GM18520 (cell line): ENCODE measurements around the gene DNAJC6.

Experiments used
- ATAC-seq: cut with Tn5 transposase; IDR thresholded peaks from one replicate; pipeline ENCODE4 v1.9.1; 2021; ENCODE audit not compliant: unreplicated experiment

DNAJC6 gene

DNA sequence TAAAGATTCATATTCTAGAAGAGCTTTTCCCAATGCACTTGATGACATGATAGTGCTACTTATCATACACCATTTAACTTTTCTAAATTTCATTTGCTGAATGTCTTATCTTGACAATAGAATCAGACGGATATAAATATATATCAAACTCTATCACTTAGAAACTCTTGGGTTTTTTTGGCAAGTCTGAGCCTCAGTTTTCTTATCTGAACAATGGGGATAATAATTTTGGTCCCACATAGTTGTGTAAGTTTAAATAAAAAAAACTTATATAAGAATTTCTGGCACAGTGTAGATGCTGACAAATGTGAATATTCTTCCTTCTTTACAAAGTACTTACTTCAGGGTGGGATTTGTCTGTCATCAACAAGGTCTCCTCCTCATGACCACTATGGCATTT is 89.7 kb downstream of the DNAJC6 start:
- no peak for ATAC-seq

DNA sequence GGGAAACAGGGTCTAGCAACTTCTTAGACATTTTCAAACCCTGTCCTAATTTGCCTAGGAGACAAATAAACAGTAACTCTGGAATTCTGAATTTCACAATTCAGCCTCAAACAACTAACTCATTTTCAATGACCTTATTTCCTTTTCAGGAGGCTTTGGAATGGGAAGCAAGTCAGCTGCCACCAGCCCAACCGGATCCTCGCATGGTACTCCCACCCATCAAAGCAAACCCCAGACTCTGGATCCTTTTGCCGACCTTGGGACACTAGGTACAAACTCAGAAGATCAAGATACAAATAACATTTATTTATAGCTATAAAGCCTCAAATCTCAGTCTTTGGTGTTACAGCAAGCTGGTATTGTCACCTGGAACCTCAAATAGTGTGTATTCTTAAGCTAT is 92.3 kb downstream of the DNAJC6 start:
- no peak for ATAC-seq

DNA sequence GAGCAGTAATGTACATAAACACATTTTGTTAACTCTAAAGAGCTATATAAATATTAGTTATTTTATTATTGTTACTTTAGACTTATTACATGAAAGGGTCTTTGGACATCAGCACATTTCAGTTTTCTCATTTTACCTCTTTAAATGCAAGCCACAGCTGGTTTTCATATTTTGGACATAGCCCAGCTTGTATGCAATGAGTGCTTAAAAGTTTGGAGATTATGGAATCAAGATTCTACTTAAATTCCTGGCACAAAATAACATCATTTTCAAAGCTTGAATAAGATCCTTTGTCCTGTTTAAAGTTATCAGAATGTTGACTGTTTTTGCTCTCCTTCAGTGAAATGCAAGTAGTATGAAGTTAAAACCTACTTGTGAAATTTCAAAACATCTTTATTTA is 95.6 kb downstream of the DNAJC6 start:
- ATAC-seq = no peak

DNA sequence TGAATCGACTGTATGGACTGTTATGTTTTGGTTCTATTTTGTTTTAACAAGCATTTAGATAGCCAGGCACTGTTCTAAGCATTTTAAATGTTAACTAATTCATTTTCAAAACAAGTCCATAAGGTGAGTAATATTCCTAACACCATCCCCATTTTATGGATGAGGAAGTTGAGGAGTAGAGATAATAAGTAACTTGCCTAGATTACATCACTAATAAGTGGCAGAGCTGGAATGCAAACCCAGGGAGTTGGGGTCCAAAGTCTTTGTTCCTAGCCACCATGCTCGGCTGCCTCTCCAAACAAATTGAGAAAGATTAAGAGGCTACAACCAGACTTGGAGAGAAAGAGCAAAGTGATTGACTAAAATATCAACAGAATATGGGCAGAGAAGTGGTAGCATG is 98.5 kb downstream of the DNAJC6 start:
- no peak for ATAC-seq

DNA sequence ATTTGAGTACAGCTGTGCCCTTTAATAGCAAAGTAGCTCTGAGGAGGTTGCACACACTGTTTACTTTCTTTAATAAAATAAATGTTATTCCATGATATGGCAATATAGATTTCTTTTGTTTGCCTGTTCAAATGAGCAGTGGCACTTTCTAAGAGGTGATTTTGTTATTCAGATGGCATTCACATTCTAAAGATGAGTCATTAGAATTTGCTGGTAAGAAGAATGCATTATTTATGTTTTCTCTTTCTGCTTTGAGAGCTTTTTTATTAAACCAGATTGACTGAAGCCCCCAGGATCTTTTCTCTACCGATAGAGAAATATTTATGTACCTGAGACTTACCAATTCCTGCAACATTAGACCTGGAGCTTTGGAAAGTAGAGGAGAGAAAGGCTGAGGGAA is 100.0 kb downstream of the DNAJC6 start:
- ATAC-seq = no peak

DNA sequence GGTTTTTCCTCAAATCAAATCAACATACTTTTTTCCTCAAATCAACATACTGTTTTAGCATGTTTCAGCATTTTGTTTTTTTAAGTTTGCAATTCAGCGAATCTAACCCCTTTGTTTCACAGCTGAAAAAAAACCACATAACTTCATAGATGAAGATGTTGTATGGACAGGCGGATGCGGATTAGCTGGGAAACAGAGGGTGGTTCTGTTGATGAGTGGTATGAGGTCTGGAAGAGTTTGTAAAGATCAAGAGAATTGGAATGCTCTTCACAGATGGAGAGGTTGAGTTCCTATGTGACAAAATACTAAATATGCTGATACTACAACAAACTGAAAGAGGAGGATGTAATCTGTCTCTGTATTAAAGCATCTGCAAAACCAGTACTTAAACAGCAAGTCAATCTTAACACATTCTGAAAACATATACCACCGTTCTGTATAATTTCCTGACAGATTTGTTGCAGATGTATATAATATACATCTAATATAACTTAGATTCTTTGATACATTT is 100.5 kb downstream of the DNAJC6 start:
- ATAC-seq = no peak

DNA sequence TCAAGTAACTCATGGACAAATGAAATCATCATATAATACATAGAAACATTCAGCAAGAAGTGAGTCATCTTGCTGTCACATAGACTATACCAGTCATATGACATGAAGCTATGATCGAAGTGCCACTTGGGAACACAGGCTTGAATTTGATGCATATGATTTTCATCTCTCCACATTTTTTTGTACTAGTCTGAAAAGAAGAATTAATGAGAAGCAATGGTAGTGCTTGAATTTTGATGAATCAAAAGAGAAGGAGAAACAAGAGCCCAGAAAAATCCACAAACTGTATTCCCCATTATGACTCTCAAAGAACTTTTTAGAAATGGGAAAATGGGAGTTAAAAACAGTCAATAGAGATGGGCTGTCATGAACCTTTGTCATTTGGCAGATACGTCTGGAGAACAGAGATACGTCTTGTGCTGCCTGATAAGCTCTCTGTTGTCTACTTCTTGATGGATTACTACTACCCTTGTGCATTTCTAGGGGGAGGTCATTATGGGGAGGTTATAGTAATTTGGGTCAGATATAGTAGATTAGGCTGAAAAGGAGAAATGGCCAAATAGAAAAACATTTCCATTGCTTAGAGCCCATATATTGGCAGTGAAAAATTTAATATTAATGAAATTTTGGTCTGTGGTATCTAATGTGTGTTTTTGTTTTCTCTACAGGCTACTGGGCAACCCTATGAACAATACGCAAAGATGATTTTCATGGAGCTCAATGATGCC is 103.1 kb downstream of the DNAJC6 start:
- no peak for ATAC-seq

DNA sequence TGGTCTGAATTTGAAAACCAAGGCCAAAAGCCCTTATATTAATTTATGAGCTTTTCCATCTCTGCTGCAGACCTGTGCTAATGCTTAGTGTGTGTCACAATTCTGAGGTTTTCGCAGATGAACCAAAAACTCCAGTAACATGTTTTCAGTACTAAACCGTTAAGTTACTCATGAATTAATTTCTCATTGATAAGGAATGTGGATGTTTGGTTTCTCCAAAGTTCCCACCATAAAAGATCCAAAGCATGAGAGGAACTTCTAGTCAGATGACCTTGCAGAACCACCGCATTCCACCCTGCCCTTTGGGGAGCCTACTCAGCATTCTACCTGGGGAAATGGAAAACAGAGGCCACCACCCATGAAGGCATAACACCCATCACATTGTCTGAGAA is 103.6 kb downstream of the DNAJC6 start:
- ATAC-seq = no peak

DNA sequence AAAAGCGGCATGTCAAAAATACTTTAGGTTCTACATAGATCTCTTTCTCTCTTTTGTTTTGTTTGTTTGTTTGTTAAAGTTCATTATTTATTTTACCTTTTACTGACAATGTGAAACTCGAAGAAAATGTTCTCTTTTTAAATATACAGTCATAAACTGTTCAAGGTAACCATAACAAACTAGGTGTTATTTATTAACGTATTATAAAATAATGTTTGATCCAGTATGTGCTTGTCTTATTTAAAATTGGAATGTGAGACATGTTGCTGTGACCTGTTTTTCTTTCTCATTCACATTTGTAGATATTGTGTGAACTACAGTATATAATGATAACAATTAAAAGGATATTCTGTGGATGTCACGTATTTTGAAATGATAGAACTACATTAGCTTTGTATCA is 105.2 kb downstream of the DNAJC6 start:
- ATAC-seq = no peak

DNA sequence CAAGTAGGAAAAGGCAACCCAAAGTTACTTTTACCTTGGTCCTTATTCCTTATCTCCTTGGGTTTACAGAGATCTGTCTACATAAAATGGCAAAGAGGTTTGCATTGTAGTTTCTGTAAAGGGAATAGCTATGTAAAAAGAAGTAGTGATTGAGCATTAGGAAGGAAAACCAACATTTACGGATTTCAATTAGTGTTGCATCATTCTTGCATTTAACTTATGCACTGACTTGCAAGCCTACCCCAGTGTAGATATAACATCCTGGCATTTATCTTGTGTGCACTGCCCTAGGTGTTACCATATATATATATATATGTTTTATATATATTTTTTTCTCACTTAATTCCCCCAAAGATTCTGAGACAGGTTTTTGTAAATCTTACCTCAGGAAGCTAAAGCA is 107.4 kb downstream of the DNAJC6 start:
- ATAC-seq = no peak

DNA sequence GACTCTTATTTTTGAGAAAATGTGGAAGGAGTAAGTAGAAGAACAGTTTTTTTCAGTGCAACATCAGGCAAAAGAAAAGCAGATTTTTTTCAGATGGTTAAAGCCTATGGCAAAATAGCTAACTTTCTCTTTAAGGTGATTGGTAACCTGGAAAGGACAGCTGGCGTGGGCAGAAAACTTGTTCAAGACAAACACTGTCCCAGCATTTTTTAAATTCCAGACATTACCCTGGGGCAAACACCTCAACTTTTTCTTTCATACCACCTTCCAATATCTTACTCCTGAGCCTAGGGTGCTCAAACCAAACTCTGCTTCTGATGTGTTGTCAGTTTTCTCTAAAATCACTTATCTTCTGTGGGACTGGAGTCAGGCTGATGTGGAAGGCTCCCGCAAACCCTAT is 108.4 kb downstream of the DNAJC6 start:
- ATAC-seq = no peak

DNA sequence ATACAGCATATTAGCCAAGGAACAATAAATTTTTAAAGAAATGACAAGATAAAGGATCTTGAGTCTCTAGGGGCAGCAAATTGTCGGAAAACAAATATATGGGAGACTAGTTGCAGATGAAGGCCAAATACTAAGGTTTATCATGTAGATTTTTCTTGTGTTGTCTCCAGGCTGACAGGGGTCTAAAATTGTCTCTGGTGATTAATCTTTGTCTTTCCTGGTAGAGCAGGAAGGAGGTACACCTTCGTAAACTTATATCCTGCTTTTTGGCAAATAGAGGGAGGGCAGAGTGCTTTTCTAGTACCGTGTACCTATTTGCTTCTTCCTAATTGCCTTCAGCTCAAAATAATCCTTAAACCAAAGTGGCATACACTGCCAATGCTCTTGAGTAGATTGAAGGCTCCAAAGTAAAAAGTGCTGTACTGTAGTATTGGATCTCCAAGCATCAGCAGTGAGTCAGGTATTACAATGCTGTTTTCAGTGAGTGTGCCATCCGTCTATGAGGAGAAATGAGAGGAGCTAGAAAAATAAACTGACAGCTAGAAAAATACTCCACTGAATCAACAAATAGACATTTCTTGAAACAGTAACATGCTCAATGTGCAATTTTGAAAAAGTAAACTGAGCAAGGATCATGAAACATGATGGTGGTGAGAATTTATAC is 109.3 kb downstream of the DNAJC6 start:
- no peak for ATAC-seq

DNA sequence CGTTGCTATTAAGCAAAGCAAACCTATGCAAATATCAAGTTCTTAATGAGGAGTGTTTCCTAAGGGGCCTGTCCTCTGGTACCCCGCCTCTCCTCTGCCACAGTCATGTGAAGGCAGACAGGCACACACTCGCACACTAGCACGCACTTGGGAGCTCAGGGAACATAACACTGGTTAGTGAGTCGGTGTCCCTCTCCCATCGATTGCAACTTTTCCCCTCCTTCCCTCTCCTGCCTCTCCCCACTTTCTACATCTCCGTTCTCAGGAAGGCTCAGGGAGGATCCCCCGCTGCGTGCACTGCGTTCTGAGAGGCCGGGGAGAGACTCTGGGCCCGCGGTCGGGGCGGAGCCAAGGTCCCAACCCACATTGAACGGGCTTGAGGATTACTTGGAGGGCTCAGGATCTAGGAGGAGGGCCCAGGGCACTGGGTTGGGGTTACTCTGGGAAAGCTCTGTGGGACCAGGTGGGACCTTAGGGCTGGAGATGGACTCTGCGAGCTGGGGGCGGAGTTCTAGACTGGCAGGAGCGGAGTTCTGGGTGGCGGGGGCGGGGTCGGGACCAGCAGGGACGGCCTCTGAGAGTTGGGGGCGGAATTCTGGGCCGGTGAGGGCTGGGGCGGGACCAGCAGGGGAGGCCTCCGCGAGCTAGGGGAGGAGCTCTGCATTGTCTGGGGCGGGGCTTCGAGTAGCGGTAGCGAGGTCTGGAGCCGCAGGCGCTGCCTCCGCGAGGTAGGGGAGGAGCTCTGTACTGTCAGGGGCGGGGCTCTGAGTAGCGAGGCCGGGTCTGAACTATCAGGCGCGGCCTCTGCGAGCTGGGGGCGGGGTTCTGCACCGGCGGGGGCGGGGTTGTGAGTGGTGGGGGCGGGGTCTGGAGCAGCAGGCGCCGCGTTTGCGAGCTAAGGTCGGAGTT is 110.6 kb downstream of the DNAJC6 start:
- ATAC-seq = peak; percentile 82

DNA sequence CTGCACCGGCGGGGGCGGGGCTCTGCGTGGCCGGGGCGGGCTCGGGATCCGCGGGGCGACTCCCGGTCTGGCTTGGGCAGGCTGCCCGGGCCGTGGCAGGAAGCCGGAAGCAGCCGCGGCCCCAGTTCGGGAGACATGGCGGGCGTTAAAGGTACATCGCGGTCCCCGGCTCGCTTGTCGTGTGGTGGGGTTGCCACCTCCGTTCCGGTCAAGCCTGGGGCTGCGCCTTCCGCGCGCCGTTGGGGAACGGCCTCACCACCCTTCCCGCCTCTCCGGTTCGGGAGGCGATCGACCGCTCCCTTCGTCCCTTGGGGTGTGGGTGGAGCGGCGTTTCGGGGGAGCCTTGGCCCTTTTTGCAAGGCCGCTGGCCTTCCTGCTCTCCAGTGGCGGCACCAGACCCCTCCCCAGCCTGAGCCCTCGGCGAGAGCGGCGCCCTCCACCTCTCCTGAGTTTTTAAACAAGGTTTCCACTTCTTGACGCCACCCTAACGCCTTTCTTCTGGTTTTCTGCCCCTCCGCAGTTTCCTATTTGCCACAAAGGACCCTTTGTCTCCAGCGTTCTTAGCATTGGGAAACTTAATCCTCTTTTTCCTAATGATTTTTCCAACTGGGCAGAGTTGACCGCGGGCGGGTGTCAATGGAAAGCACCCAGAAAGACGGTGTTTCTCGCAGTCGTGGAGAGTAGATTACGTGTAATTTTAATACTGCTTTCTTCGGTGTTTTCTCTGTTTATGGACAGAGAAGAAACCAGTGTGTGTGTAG is 111.4 kb downstream of the DNAJC6 start, which contains the start of the genes LEPR and LEPROT:
Gene LEPR, plus strand, starts transcription at position 79 of the 761 bp plus-strand sequence. CDS start 144,898 bp downstream, outside the sequence.
Gene LEPROT, plus strand, starts transcription at position 79 of the 761 bp plus-strand sequence. Its CDS starts 57 bp downstream, at position 136.
- peak; percentile 31 for ATAC-seq

DNA sequence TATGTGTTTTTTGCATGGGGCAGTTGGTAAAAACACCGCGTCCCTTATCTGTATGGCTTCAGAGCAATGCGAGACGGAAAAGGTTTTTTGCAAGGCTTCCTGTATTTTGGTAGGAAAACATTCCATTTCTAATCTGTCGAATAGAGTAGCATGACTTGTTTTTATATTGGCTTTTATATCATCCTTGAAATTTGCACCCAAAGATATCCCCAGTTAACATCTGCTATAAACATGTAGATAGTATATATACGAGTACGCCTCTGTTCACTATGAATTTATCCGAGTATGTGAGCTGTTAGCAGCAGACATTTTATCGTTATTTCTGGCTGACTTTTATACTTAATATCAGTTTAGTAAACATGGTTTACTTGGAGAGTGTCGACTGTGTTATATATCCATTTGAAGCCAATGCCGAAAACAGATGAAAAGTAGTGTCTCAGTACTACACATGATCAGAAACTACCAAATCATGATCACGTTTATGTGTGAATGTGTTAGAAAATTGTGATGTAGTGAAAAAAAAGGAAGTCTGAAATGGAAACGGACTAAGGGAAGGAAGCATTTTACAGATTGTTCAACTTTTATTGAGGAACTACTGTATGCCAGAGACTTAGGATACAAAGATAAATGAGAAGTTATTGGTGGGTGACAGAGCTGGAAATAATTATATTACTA is 112.1 kb downstream of the DNAJC6 start:
- ATAC-seq = no peak

DNA sequence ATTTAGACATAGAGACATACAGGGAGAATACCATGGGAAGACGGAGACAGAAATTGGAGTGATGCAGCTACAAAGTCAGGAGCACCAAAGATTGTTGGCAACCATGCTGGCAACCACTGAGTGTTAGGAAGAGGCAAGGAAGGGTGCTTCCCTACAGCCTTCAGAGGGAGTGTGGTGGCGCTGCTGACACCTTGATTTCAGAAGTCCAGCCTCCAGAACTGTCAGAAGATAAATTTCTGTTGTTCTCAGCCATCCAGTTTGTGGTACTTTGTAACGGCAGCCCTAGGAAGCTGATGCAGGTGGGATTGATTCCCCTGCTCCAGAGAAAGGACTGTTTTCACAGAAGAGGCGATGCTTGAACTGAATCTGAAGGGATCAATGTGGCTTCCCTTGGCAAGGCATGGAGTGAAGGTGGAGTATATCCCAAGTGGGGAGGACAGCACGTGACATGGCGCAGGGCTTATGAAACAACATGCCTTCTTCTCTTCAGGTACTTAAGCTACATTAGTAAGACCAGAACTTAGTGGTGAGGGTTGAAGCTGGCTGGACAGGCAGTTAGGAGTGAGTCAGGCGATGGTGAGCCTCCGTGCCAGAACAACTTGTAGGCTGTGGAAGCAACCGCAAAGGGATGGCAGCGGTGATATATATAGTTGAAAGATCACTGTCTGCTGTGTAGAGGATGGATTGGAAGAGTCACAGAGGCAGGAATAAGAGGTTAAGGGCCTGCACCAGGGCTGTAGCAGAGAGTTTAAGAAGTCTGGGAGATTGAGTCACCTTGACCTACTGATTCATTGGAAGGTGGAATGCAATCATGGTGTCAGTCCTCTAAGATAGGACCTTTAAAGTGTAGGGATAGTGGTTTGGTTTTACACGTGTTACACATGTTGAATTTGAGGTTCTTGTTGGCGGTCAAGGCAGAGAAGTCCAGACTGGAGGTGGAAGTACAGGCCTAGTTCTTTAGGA is 113.2 kb downstream of the DNAJC6 start:
- ATAC-seq = no peak

DNA sequence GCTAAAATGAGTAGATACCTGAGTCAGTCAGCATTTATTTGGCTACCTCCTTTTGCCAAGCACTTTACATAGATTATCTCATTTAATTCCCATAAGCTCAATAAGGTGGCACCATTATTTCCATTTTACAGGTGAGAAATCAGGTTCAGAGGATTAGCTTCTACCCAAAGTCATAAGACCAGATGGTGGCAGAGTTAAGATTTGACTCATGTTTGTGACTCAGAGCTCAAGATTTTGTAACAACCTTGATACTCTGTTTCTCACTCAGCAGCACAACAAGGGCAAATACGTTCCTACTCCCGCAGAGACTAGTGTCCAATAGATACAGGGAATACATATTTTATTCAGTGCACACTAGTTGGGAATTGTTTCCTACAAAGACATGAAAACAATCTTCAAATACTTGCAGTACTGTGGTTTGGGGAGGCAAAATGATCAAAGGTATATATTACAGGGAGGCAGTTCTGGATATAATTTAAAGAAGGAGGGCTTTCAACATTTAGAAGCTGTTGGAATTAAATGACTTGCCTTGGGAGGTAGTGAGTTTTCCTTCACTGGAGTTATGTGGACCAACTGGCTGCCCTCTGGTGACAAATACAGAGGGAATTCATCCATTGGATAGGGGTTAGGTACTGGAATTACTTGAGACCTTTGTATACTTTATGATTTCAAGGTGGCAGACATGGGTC is 114.7 kb downstream of the DNAJC6 start:
- peak; percentile 22 for ATAC-seq

DNA sequence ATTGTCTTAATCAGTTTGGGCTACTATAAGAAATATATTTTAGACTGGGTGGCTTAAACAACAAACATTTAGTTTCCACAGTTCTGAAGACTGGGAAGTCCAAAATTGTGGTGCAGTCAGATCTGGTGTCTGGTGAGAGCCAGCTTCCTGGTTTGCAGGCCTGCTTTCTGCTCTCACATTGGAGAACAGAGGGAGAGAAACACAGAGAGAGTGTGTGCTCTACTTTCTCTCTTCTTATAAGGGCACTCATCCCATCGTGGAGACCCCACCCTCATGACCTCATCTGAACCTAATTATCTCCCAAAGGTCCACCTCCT is 115.2 kb downstream of the DNAJC6 start:
- ATAC-seq = no peak
